Daoy (cell line): ENCODE measurements around the gene TTC23L. TPM values are rescaled to one million over a fixed set of nuclear protein-coding genes. Genes with fewer than 3 reads are reported as not detected.
A peak's percentile ranks its signal among the peaks of the same experiment; 100 is the strongest.

Experiments used
- DNase-seq: peaks from one replicate; pipeline ENCODE4 v3.0.0-alpha.2; 2015; ENCODE audit warnings: low read depth
- total RNA-seq: library from RNA; depleted of rRNA; stranded (reverse); fragments of >200 nt; shearing (Covaris generic); gene quantifications from 2 replicates; pipeline ENCODE4 v1.2.3, GENCODE V29; 2014

TTC23L gene
- total RNA-seq, 1 experiment from 2014 or later, result 0.29 TPM

GRCh38 chr5:34833090-34833489, 5.9 kb upstream of the TTC23L start:
- DNase-seq, result no peak

DNA sequence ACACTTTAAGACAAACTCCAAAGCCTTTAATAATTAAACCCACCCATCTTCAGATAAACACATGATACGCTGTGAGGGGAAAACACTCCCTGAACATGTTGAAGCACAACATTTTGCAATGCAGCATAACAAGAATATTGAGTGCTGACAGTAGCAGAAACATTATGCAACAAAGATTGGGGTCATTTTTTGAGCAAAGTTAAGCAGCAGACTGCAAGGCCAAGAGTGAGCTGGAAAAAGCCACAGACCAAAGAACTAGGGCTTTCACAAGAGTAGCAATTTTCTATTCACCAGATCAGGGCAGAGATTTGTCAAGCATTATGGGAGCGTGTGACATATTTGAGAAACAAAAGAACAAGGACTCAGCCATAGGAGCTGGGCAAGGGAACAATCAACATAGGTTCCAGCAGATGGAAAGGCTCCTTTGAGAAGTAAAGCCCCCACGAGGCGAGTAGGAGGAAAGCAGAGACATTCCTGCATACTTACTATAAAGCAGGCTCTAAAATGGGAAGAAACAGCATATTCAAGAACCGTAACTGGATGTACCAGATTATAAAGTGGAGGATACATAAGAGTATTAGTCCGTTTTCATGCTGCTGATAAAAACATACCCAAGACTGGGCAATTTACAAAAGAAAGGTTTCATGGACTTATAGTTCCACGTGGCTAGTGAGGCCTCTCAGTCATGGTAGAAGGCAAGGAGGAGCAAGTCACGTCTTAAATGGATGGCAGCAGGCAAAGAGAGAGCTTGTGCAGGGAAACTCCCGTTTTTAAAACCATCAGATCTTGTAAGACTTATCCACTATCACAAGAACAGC, 4.8 kb upstream of the TTC23L start:
- no peak for DNase-seq

DNA sequence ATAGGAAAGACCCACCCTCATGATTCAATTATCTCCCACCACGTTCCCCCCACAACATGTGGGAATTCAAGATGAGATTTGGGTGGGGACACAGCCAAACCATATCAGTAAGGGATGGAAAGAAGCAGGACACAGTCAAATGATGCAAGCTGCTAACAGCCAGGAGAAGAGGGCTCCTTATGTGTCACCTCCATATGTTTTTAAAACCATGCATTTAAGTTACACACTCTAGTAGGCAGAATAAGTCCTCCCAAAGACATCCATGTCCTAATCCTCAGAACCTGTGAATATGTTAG, 4.2 kb upstream of the TTC23L start:
- DNase-seq, result no peak

- DNase-seq, result no peak
These were observed 3.3 kb upstream of the TTC23L start for GRCh38 chr5:34835664-34836063.

DNA sequence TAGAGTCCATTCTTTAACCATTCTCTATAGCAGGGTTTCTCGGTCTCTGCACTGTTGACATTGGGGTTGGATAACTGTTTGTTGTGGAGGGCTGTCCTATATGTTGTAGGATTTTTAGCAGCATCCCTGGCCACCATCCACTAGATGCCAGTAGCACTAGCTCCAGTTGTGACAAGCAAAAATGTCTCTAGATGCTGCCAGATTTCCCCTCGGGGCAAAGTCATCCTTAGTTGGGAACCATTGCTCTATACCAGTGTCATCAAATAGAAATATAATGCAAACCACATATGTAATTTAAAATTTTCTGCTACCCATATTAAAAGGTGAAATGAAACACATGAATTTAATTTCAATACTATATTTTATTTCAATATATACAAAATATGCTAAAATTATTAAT, 2.9 kb downstream of the TTC23L start:
- no peak for DNase-seq

- no peak for DNase-seq
These were observed 3.6 kb downstream of the TTC23L start for GRCh38 chr5:34842554-34842953.

DNA sequence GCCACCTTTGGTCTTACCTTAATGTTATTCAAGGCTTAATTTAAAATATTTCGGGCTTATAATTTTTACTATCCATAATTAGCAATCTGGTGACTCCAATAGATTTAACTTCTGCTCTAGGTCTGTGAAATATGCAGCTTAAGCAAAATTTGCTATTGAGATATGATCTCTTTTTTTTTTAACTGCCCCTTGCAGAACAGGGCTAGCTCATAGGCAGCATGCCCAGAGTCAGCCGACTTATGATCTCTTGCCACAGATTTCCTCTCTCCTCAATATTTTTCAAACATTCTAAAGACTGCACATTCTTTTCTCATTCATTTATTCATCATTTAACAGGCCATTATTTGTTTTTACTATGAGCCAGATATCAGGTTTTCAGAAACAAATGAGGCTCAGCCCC, 4.5 kb downstream of the TTC23L start:
- DNase-seq, result no peak

GRCh38 chr5:34844106-34844505, 5.1 kb downstream of the TTC23L start:
- DNase-seq, result no peak

DNA sequence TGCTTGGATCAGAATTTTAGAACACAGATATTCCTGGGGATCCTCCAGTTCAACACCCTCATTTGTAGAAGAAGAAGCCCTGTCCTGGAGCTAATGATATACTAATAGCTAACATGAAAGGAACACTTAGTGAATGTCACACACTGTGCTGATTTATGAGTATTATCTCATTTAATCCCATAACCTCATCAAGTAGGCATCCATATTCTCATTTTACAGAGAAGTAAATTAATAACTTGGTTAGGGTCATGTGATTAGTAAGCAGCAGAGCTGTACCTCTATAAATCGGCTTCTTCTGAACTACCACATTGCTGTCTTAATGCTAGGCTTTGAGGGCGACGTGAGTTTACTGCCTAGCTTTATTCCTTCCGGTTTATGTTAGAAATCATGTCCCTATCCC, 6.0 kb downstream of the TTC23L start:
- no peak for DNase-seq

- no peak for DNase-seq
These were observed 8.1 kb downstream of the TTC23L start for GRCh38 chr5:34847056-34847455.

DNA sequence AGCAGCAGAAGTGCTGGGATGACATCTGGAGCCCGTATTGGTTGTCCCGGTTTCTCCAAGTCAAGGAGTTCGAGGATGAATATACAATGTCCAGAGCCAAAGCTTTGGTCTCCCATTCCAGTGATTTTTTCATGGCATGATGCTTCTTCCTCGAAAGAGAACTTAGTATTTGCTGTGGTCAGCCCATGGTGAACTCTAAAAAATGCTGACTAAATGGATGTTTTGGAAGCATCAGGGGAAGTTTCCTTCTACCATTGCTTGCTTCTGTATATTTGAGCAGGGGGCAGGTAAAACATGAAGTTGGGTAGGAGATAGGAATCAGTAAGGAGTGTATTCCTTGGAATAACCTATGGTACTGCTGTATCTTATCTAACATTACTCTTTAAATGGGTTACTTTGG, 8.6 kb downstream of the TTC23L start:
- DNase-seq, result no peak

GRCh38 chr5:34848230-34848629, 9.3 kb downstream of the TTC23L start:
- no peak for DNase-seq

DNA sequence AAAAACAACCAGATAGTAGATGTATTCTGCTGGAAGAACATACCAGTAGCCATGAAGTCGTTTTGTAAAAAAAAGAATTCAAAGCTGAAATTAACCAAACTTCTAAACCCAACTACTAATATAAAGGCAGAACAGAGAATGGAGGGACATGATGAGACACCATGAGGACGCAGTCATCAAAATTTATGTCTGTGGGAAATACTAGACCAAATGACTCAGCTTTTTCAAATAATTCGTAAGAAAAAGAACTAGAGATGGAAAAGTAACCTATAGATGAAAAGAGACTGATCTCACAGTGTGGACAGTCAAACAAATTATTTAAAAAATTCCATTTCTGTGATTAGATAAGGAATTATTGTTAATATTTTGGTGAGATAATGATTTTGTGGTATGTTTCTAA, 10.3 kb downstream of the TTC23L start:
- no peak for DNase-seq

- DNase-seq, result peak; percentile 40
These were observed 15.7 kb downstream of the TTC23L start for GRCh38 chr5:34854459-34855174.

DNA sequence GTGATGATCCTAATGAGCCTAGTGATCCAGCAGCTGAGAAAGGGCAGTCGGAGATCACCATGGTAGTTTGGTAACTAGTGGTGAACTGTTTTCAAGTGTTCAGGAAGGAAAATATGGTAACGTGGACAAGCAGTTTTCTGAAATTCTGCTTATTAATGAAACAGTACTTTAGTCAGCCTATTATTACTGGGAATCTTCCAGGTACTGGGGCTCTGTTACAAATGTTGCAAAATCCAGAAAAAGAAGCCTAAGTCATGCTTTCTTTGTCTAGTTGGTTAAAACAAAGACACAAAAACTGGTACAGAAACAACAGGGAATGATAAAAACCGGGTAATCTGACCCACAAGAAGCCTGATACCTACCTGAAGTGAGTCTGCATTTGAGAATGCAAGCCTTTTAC, 18.2 kb downstream of the TTC23L start:
- DNase-seq, result no peak

DNA sequence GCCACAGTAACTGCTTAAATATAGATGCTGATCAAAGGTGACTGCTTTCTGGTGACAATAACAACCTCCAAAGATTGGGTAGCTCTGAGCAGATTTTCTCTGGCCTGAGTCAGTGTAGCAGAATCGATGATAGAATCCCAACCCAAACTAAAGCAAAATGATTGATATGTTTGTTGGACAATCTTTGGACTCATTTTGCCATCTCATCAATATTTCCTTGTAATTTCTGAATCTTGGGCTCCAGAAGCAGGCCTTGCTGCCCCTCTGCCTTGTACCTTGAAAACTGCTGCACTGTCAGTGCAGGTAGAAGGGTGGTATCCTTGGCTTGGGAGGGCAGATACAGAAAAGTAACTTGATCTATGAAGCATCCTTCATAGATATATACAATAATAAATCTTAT, 18.9 kb downstream of the TTC23L start:
- DNase-seq, result no peak

DNA sequence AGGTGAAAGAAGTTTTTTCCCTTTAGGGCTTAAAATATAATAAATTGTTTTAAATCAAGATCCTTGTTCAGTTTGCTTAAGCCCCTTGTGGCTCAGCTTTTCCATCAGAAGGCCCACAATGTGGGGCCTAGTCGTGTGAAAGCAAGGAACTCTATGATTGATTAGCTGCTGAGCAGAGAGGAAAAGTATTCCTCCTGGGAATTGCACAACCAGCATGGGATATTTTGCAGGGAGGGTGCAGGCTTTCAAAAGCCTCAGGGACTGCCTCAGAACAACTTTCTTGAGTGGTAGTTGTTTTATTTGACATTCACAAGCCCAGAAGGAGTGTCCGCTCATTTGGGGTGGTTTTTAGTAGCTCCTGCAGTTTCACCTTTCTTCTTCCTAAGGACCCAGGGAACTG, 19.8 kb downstream of the TTC23L start:
- no peak for DNase-seq

GRCh38 chr5:34859253-34859652, 20.3 kb downstream of the TTC23L start:
- DNase-seq, result no peak

DNA sequence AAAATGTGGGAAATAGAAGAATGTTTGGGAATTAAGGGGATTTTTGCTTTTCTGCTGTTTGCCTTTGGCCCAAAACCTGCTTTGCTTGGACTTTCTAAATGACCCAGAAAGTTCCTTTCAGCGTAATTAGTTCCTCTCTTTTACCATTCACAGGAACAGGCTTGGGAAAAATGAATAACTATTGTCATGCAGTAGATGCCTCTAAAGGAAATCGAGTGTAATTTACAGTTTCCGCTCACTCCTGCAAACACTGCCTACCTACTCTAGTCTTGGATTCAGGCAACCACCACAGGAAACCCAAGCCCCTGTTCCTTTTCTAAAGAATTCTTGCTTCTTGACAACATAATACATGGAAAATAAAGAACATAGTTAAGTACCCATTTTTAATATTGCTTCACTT, 25.0 kb downstream of the TTC23L start:
- no peak for DNase-seq

DNA sequence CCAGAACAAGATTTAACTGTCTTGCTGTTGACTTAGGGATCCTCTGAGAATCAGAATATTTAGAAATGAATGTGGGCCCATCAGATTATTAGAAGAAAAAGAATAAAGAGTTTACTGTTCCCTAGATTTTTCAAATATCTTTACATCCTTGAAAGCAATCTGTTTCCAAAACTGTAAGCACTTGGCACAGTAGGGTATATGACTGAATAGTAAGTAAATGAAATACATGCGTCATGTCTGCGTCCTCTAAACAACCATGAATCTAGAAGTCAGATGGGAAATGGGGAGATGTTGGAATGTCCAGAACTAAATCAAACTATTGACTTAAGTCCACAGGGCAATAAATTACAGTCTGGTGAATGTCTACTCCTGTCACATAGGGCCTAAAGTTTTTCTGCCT, 26.1 kb downstream of the TTC23L start:
- DNase-seq, result no peak

GRCh38 chr5:34866989-34867471, 28.1 kb downstream of the TTC23L start:
- peak; percentile 6 for DNase-seq

DNA sequence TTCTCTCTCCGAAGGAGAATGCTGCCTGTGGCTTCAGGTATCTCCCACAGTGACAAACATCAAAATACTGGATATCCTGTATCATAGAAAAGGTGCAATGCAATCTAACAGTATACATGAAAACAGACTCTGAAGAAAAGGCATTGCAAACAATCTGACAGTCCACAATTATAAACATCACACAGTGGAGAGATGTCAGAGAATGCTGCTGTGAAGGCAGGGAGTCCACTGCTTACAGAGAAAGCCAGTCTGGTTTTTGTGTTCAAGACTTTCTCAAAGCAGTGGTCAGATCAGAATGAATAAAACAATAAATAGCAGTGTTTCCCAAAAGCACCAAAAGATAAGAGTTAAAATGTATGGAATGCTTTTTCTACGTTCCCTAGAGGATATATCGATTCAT, 28.7 kb downstream of the TTC23L start:
- DNase-seq, result no peak

DNA sequence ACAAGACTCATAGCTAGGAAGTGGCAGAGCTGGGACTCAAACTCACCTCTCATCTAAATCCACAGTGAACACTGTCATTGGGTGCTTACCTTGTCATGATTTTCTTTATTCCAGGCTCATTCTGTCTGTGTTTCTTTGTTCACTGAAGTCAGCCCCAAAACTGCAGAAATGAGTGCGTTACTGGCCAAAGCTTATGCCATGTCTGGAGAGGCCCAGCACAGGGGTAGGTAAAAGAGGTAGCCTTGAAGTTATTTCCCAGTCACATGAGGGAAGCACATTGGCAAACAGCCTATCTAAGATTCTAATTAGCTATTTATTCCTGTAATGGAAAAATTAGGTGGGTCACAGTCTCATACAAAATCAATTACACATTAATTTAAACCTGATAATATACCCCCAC, 29.8 kb downstream of the TTC23L start:
- DNase-seq, result no peak

DNA sequence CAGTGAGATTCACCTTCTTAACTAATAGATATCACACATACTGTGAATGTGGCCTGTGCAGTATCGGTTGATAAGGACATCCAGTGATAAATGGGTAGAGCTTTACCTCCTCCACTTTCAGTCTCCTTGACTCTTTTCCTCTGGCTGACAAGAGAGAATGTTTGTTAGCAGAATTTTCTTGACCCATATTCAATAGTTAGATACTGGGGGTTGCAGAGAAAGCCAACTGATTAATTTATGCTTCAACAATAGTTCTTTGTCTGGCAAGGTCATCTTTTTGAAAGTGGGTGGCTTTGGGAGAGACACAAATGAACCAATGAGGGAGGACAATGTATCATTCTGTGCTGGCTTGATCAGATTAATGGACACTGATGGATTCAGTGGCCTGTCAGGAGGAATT, 30.3 kb downstream of the TTC23L start:
- no peak for DNase-seq
